Endodermal cell (in vitro differentiated cells): ENCODE measurements around the gene PXN. TPM values are rescaled to one million over a fixed set of nuclear protein-coding genes. Genes with fewer than 3 reads are reported as not detected.

Experiments used
- DNase-seq: peaks from one replicate; pipeline ENCODE4 v3.0.0-alpha.2; 2017
- H3K27ac ChIP-seq: 2 replicates; pipeline ENCODE4 v1.5.1; 2013; ENCODE audit warnings: mild to moderate bottlenecking, low read depth, low read length, moderate library complexity
- H3K27me3 ChIP-seq: 2 replicates; pipeline ENCODE4 v1.6.1; 2013; ENCODE audit warnings: mild to moderate bottlenecking, low read length, moderate library complexity; ENCODE audit not compliant: insufficient read depth, control insufficient read depth, poor library complexity, severe bottlenecking
- H3K36me3 ChIP-seq: 2 replicates; pipeline ENCODE4 v1.7.0; 2013; ENCODE audit warnings: mild to moderate bottlenecking, low read length, moderate library complexity; ENCODE audit not compliant: control insufficient read depth, insufficient read depth
- H3K4me1 ChIP-seq: one replicate; pipeline ENCODE4 v1.7.0; 2013; ENCODE audit warnings: low read length; ENCODE audit not compliant: control insufficient read depth, insufficient read depth
- H3K4me3 ChIP-seq: 2 replicates; pipeline ENCODE4 v1.5.1; 2013; ENCODE audit warnings: mild to moderate bottlenecking, low read length, moderate library complexity
- H3K9ac ChIP-seq: 2 replicates; pipeline ENCODE4 v1.6.1; 2013; ENCODE audit warnings: mild to moderate bottlenecking, low read length, moderate library complexity; ENCODE audit not compliant: poor library complexity, severe bottlenecking; ENCODE audit errors: extremely low read depth
- H3K9me3 ChIP-seq: 2 replicates; pipeline ENCODE4 v1.6.1; 2013; ENCODE audit warnings: mild to moderate bottlenecking, low read length, moderate library complexity; ENCODE audit not compliant: control insufficient read depth
- H3K27ac Mint-ChIP-seq: 2 replicates; pipeline ENCODE4 v1.8.0; 2020; ENCODE audit warnings: mixed read lengths
- H3K27me3 Mint-ChIP-seq: 2 replicates; pipeline ENCODE4 v1.8.0; 2021; ENCODE audit warnings: mild to moderate bottlenecking, mixed read lengths; ENCODE audit not compliant: insufficient read depth
- H3K36me3 Mint-ChIP-seq: 2 replicates; pipeline ENCODE4 v1.8.0; 2020; ENCODE audit warnings: low read depth, mixed read lengths
- H3K4me1 Mint-ChIP-seq: 2 replicates; pipeline ENCODE4 v1.8.0; 2020; ENCODE audit warnings: mixed read lengths
- H3K4me3 Mint-ChIP-seq: 2 replicates; pipeline ENCODE4 v1.8.0; 2020; ENCODE audit warnings: mild to moderate bottlenecking, moderate library complexity, mixed read lengths
- H3K9me3 Mint-ChIP-seq: 2 replicates; pipeline ENCODE4 v1.8.0; 2020; ENCODE audit warnings: mild to moderate bottlenecking, mixed read lengths
- WGBS, 2 experiments: methylation state at CpG; one replicate each; pipeline versions ENCODE4 v1.1.5 to v1.1.7; 2013; ENCODE audit warnings: missing lambda C conversion rate in 2 of 2, mixed read lengths in 1 of 2; ENCODE audit not compliant: insufficient coverage in 1 of 2, insufficient read length in 1 of 2; 5-methylcytosine and 5-hydroxymethylcytosine counted together
- total RNA-seq, 2 donors: library from RNA; stranded (reverse); fragmentation: NEBNext Ultra II Directional in 1 of 2; extraction: Animal tissue kit (Norgen Biotek cat#: 25700) in 1 of 2; gene quantifications; 2 replicates in 1 of 2; 3 replicates in 1 of 2; pipeline ENCODE4 v1.2.1, GENCODE V29; 2021
- TF ChIP-seq, protein P1 (sequence below): fragments of 200-600 bp; sonication (generic); conservative IDR thresholded peaks from 2 replicates; pipeline ENCODE4 v1.5.0; 2021; ENCODE audit warnings: antibody characterized with exemption, mild to moderate bottlenecking

Gene PXN
- total RNA-seq, 2 donors from 2014 or later = 58.4 to 92.7 TPM

DNA sequence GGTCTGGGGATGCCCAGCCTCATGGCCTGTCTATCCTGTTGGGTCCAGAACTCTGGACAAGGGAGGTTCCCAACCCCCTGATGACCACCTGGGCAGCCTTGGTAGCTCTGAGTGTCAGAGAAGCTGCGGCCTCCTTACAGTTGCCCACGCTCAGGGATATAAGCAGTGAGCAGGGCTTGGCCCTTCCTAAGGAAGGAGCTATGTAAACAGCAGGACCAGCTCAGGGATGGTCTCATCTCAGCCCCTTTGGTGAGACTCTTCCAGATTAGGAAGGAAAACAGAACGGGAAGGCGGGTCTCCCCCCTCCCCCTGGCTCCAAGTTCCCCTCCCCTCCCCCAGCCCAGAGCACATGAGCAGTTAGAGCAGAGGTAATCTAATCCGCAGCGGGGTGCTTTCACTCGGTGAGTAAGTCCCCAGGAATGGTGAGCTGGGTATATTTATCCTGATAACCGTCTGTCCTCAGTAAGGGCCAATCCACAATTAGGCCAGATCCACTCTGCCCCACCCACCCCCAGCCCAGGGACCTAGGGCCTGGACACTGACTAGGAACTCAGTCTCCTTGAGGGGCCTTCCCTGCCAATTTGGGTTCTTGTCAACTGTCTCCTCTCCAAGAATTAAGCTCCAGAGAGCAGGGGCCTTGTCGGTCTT lies 35.1 kb downstream of the PXN start:
- Histone ChIP-seq H3K36me3 (peaks cover 16% of the 10 kb centered on the region), H3K9me3 (no peaks in the 10 kb centered on the region), H3K9ac (peak overlapping the region; percentile 90), H3K27me3 (no peaks in the 10 kb centered on the region), H3K4me1 (peaks cover 73% of the 10 kb centered on the region), H3K4me3 (peak overlapping the region; percentile 75), H3K27ac (peak overlapping the region; percentile 93)
- TF ChIP-seq, protein P1, sequence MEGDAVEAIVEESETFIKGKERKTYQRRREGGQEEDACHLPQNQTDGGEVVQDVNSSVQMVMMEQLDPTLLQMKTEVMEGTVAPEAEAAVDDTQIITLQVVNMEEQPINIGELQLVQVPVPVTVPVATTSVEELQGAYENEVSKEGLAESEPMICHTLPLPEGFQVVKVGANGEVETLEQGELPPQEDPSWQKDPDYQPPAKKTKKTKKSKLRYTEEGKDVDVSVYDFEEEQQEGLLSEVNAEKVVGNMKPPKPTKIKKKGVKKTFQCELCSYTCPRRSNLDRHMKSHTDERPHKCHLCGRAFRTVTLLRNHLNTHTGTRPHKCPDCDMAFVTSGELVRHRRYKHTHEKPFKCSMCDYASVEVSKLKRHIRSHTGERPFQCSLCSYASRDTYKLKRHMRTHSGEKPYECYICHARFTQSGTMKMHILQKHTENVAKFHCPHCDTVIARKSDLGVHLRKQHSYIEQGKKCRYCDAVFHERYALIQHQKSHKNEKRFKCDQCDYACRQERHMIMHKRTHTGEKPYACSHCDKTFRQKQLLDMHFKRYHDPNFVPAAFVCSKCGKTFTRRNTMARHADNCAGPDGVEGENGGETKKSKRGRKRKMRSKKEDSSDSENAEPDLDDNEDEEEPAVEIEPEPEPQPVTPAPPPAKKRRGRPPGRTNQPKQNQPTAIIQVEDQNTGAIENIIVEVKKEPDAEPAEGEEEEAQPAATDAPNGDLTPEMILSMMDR = no peak
- Mint-ChIP-seq H3K9me3 (no peaks in the 10 kb centered on the region), H3K4me3 (peak overlapping the region; percentile 48), H3K27ac (peak overlapping the region; percentile 99), H3K4me1 (peaks cover 85% of the 10 kb centered on the region), H3K27me3 (no peaks in the 10 kb centered on the region), H3K36me3 (peaks cover 12% of the 10 kb centered on the region)
- 4 to 11% methylated on average over 3 to 9 of the region's 9 CpGs for WGBS, 2 experiments
- DNase-seq = peak; percentile 100

DNA sequence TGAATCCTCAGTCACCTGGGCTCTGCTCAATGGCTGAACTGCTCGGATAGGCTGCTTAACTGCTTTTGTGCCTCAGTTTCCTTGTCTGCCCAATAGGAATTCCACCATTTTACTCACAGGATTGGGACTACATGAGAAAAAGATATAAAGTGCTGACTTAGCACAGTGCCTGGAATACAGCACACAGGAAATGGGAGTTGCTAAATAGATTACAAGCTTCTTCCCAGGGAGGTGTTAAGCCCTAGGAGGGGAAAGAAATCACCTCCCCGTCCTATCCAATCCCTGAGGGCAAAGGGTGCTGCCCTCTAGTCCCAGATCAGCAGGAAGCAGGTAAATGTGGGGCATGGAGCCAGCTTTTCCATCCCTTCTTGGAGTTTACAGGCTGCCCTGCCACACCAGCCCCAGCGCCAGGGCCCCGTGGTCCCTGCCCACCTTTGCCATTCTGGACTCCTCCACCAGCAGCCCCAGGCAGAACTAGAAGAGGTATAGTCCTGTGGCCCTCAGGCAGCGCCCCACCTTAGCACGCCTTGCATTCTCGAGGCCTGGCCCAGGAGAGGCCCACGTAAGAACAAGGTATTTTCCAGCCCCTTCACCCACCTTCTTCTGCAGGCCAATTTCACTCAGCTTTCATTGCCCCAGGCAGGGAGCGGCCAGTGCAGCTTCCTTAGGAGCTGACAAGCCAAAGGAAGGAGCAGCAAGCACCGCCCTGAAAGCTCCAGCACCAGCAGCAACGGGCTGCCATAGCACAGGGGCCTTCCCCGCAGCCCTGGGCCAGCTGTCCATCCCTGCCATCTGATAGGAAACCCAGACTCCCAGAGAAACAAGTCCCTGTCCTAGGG lies 35.8 kb downstream of the PXN start:
- H3K27ac Mint-ChIP-seq = peak overlapping the region; percentile 99
- peak; percentile 91 for DNase-seq

DNA sequence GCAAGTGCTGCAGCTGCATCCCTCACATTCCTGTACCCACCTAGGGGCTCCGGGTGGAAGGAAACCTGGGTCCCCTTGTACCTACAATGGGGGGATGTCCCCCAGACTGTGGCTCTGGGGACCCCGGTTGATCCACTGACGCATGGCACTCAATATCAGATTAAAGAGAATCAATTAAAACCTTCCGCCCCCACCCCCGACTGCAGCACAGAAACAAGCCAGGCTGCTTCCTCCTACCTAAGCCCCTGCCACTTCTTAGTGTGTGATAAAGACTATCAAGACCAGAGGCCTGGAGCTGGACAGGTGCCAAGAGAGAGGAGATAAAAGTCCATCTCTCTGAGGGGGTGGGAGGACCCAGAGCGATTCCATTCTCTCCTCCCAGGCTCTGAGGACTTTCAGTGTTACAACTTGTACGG lies 36.5 kb downstream of the PXN start:
- no peaks in the 10 kb centered on the region for H3K9me3 Mint-ChIP-seq
- Histone ChIP-seq H3K4me3 (peak overlapping the region; percentile 75), H3K27me3 (no peaks in the 10 kb centered on the region), H3K36me3 (peaks cover 22% of the 10 kb centered on the region), H3K27ac (peak overlapping the region; percentile 78), H3K4me1 (peaks cover 71% of the 10 kb centered on the region), H3K9me3 (no peaks in the 10 kb centered on the region), H3K9ac (peak overlapping the region; percentile 87)
- peaks cover 80% of the 10 kb centered on the region for H3K4me1 Mint-ChIP-seq
- H3K36me3 Mint-ChIP-seq = peaks cover 16% of the 10 kb centered on the region
- TF ChIP-seq, protein P1 = no peak
- peak overlapping the region; percentile 99 for H3K27ac Mint-ChIP-seq
- 26 to 29% methylated on average over 2 to 7 of the region's 7 CpGs for WGBS, 2 experiments
- H3K27me3 Mint-ChIP-seq = no peaks in the 10 kb centered on the region
- no peak for DNase-seq
- peak overlapping the region; percentile 48 for H3K4me3 Mint-ChIP-seq

More for the DNA sequence above, 35.8 kb downstream of the PXN start:
- peak overlapping the region; percentile 87 for H3K9ac ChIP-seq
- H3K36me3 ChIP-seq = peaks cover 17% of the 10 kb centered on the region
- no peaks in the 10 kb centered on the region for H3K27me3 ChIP-seq
- peak overlapping the region; percentile 93 for H3K27ac ChIP-seq
- H3K4me3 ChIP-seq = peak overlapping the region; percentile 75
- Mint-ChIP-seq H3K36me3 (peaks cover 16% of the 10 kb centered on the region), H3K9me3 (no peaks in the 10 kb centered on the region), H3K4me3 (peak overlapping the region; percentile 48), H3K4me1 (peaks cover 84% of the 10 kb centered on the region), H3K27me3 (no peaks in the 10 kb centered on the region)
- TF ChIP-seq, protein P1 = peak; percentile 22
- no peaks in the 10 kb centered on the region for H3K9me3 ChIP-seq
- 44 to 53% methylated on average over 5 to 12 of the region's 12 CpGs for WGBS, 2 experiments
- peaks cover 73% of the 10 kb centered on the region for H3K4me1 ChIP-seq
